GM18508 (cell line): ENCODE data around the gene CACNA1I.
"Not testable (repeated sequence)": the region's sequence is repeated elsewhere in the genome, so short reads cannot be mapped to it uniquely, and the experiment has no call there.

Experiments used
- ATAC-seq: cut with Tn5 transposase; IDR thresholded peaks from one replicate; pipeline ENCODE4 v1.9.1; 2021; ENCODE audit warnings: moderate number of reproducible peaks; ENCODE audit not compliant: insufficient read depth, unreplicated experiment

Gene CACNA1I

GRCh38 chr22:39731481-39731880, 160.9 kb downstream of the CACNA1I start:
- ATAC-seq: no peak

GRCh38 chr22:39731881-39732555, 161.5 kb downstream of the CACNA1I start:
- ATAC-seq: no peak

GRCh38 chr22:39732625-39733024, 162.1 kb downstream of the CACNA1I start:
- no peak for ATAC-seq

- ATAC-seq: no peak
Measured at GRCh38 chr22:39733191-39733590, 162.6 kb downstream of the CACNA1I start.

DNA sequence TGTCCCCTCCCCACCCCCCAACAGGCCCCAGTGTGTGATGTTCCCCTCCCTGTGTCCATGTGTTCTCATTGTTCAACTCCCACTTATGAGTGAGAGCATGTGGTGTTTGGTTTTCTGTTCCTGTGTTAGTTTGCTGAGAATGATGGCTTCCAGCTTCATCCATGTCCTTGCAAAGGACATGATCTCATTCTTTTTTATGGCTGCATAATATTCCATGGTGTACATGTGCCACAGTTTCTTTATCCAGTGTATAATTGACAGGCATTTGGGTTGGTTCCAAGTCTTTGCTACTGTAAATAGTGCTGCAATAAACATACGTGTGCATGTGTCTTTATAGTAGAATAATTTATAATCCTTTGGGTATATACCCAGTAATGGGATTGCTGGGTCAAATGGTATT, 163.5 kb downstream of the CACNA1I start:
- not testable (repeated sequence) for ATAC-seq

- no peak for ATAC-seq
Measured at GRCh38 chr22:39734866-39735265, 164.3 kb downstream of the CACNA1I start.

DNA sequence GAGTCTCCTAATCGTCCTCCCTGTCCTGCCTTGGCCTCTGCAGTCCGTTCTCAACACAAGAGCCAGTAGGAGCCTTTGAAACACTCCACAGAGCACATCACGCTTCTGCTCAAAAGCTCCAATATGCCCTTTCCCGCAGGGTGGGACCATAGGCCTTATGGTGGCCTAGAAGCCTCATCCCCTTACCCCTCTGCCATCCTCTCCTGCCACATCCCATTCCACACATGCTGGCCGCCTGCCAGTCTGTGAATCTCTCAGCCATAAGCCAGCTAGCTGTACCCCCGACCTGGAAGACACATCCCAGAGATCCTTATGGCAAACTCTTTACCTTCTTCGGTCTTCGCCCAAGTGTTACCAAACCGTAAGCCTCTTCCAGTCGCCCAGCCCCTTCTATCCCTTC, 165.2 kb downstream of the CACNA1I start:
- no peak for ATAC-seq

DNA sequence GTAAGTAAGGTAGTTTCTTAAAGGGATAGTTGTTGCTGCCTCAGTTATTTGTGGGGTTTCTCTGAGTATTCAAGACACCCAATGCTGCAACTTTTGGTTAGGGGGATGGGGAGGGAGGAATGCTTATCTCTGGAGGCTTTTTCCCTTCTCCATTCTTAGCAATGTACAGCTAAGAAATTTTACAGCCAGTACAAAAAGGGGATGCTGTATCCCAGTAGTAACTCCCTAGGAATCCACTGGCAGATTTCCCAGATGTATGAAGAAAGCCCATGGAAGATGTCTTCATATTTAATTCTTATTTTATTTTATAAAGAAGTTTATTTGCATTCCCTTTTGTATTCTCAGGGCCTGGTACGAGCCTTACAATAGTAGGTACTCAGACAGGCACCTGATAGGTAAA, 168.2 kb downstream of the CACNA1I start:
- ATAC-seq: no peak
